PFSK-1 (cell line): ENCODE measurements around the gene CNTFR.
A peak's percentile ranks its signal among the peaks of the same experiment; 100 is the strongest.

Experiments used
- FOXP2 ChIP-seq: optimal IDR thresholded peaks from 2 replicates; pipeline ENCODE3; 2011; ENCODE audit warnings: borderline replicate concordance, control low read depth, inconsistent platforms; ENCODE audit not compliant: insufficient read depth; ENCODE audit errors: extremely low read length, extremely low read depth
- POLR2AphosphoS5 ChIP-seq: IDR thresholded peaks from 2 replicates; pipeline ENCODE4 v1.6.1; 2012; ENCODE audit warnings: low read depth, mild to moderate bottlenecking, control low read depth, low read length, moderate library complexity
- REST ChIP-seq, 2 experiments: IDR thresholded peaks; 2 replicates each; pipeline versions ENCODE4 v1.6.1 to v1.8.0; 2011 to 2012; ENCODE audit warnings: low read depth in 2 of 2, low read length in 2 of 2, control low read depth in 1 of 2, inconsistent platforms in 1 of 2, mild to moderate bottlenecking in 1 of 2, moderate library complexity in 1 of 2; ENCODE audit not compliant: insufficient read depth in 1 of 2
- SIN3A ChIP-seq: IDR thresholded peaks from 2 replicates; pipeline ENCODE4 v1.6.1; 2012; ENCODE audit warnings: mild to moderate bottlenecking, low read length, moderate library complexity, borderline replicate concordance; ENCODE audit not compliant: insufficient read depth
- TAF1 ChIP-seq: IDR thresholded peaks from 2 replicates; pipeline ENCODE4 v1.6.1; 2012; ENCODE audit warnings: low read length, control low read depth, borderline replicate concordance; ENCODE audit not compliant: insufficient read depth

Gene CNTFR

GRCh38 chr9:34615132-34615531, 25.6 kb upstream of the CNTFR start:
- TF ChIP-seq POLR2AphosphoS5 (no peak), TAF1 (no peak)

GRCh38 chr9:34612788-34613390, 23.4 kb upstream of the CNTFR start:
- TF ChIP-seq TAF1 (no peak), POLR2AphosphoS5 (no peak), SIN3A (no peak), REST (IDR thresholded peaks at IDR 0.05; ENCODE audit: insufficient read depth in 1 of 2, low read depth in 2 of 2, low read length in 2 of 2) (no peak), FOXP2 (no peak)

- TF ChIP-seq POLR2AphosphoS5 = peak; percentile 87
- 0 out of 2 replicates have a peak, but pooled peaks have one; percentile 45 for TF ChIP-seq SIN3A
- peak; percentile 87 for TF ChIP-seq TAF1
- TF ChIP-seq REST (IDR thresholded peaks at IDR 0.05; ENCODE audit: insufficient read depth in 1 of 2, low read depth in 2 of 2, low read length in 2 of 2) = no peak
Measured at GRCh38 chr9:34611811-34612787, 22.6 kb upstream of the CNTFR start, which contains the start of gene RPP25L. TSS of gene RPP25L (minus strand) at chr9:34612097. CDS start at chr9:34611296, 801 bp downstream.

GRCh38 chr9:34611251-34611810, 21.8 kb upstream of the CNTFR start:
- TF ChIP-seq SIN3A (no peak), TAF1 (no peak), POLR2AphosphoS5 (no peak), REST (IDR thresholded peaks at IDR 0.05; ENCODE audit: insufficient read depth in 1 of 2, low read depth in 2 of 2, low read length in 2 of 2) (no peak), FOXP2 (no peak)

- TF ChIP-seq POLR2AphosphoS5 (no peak; the same call in 1 of the 2 replicates), REST (IDR thresholded peaks at IDR 0.05; ENCODE audit: insufficient read depth in 1 of 2, low read depth in 2 of 2, low read length in 2 of 2) (no peak), SIN3A (no peak), TAF1 (no peak), FOXP2 (no peak)
Measured at GRCh38 chr9:34610434-34611206, 21.1 kb upstream of the CNTFR start.
